SK-N-SH (cell line): Measurements from ENCODE around the gene PDZD2. TPM values are rescaled to one million over a fixed set of nuclear protein-coding genes. Genes with fewer than 3 reads are reported as not detected.

Experiments
- CTCF ChIA-PET: fragments of 300-600, 350-600 bp; formaldehyde crosslinking; extraction: SDS; loops from one replicate; lab custom pipeline; 2021; lab: Yijun Ruan, JAX
- POLR2A ChIA-PET: fragments of 350-600 bp; sonication (Branson Sonifier 250); formaldehyde crosslinking; extraction: SDS; loops from one replicate; lab custom pipeline; 2020; ENCODE audit warnings: antibody characterized with exemption, inconsistent platforms; lab: Yijun Ruan, JAX
- DNase-seq: peaks from one replicate; pipeline ENCODE4 v3.0.0; 2012
- H2AFZ ChIP-seq: fragments of 200-600 bp; sonication (generic); 2 replicates; pipeline ENCODE4 v1.8.1; 2016; ENCODE audit warnings: antibody characterized with exemption, mild to moderate bottlenecking, low read depth
- H3F3A ChIP-seq: fragments of 200-600 bp; sonication (generic); replicated peaks from 2 replicates; pipeline ENCODE3; 2016; ENCODE audit warnings: antibody characterized with exemption, mild to moderate bottlenecking; ENCODE audit not compliant: insufficient read depth
- H3K27ac ChIP-seq, 2 experiments: fragments of 200-500 bp in 1 of 2; fragments of 200-600 bp in 1 of 2; sonication (Bioruptor generic) in 1 of 2; sonication (generic), shearing (Covaris generic) in 1 of 2; 2 replicates each; pipeline versions ENCODE4 v1.5.1 to v1.6.1; 2014 to 2016; ENCODE audit warnings: low read depth in 2 of 2, inconsistent platforms in 1 of 2, low read length in 1 of 2, mild to moderate bottlenecking in 1 of 2, mixed read lengths in 1 of 2
- H3K27me3 ChIP-seq: fragments of 200-600 bp; sonication (generic), shearing (Covaris generic); 2 replicates; pipeline ENCODE4 v1.6.1; 2016; ENCODE audit warnings: mixed run types; ENCODE audit not compliant: insufficient read depth
- H3K36me3 ChIP-seq, 2 experiments: fragments of 200-500 bp in 1 of 2; fragments of 200-600 bp in 1 of 2; sonication (Bioruptor generic) in 1 of 2; sonication (generic) in 1 of 2; replicated peaks in 1 of 2; 2 replicates each; pipeline versions ENCODE3 to v1.5.1; 2014 to 2016; ENCODE audit warnings: low read length in 1 of 2, mild to moderate bottlenecking in 1 of 2; ENCODE audit not compliant: insufficient read depth in 2 of 2, control insufficient read depth in 1 of 2
- H3K4me1 ChIP-seq, 2 experiments: fragments of 200-500 bp in 1 of 2; fragments of 200-600 bp in 1 of 2; sonication (Bioruptor generic) in 1 of 2; sonication (generic), shearing (Covaris generic) in 1 of 2; 2 replicates each; pipeline versions ENCODE4 v1.5.1 to v1.6.1; 2014 to 2016; ENCODE audit warnings: low read depth in 1 of 2, low read length in 1 of 2, mixed run types in 1 of 2; ENCODE audit not compliant: insufficient read depth in 2 of 2, control insufficient read depth in 1 of 2
- H3K4me2 ChIP-seq: fragments of 200-600 bp; sonication (generic), shearing (Covaris generic); 2 replicates; pipeline ENCODE4 v1.6.1; 2017; ENCODE audit warnings: mixed run types
- H3K4me3 ChIP-seq, 2 experiments: fragments of 200-500 bp in 1 of 2; fragments of 200-600 bp in 1 of 2; sonication (Bioruptor generic) in 1 of 2; sonication (generic), shearing (Covaris generic) in 1 of 2; 2 replicates each; pipeline versions ENCODE4 v1.5.1 to v1.8.1; 2014 to 2016; ENCODE audit warnings: low read depth in 2 of 2, inconsistent platforms in 1 of 2, low read length in 1 of 2, mild to moderate bottlenecking in 1 of 2, mixed read lengths in 1 of 2, moderate library complexity in 1 of 2
- H3K79me2 ChIP-seq: fragments of 200-600 bp; sonication (generic); 2 replicates; pipeline ENCODE4 v1.8.1; 2017; ENCODE audit warnings: mild to moderate bottlenecking; ENCODE audit not compliant: insufficient read depth
- H3K9ac ChIP-seq: fragments of 200-600 bp; sonication (generic); 2 replicates; pipeline ENCODE4 v1.6.1; 2017; ENCODE audit warnings: mixed run types
- H3K9me2 ChIP-seq: fragments of 200-600 bp; sonication (generic); 2 replicates; pipeline ENCODE4 v1.6.1; 2017; ENCODE audit warnings: mixed run types
- H3K9me3 ChIP-seq: fragments of 200-600 bp; sonication (generic); 2 replicates; pipeline ENCODE4 v1.6.1; 2017; ENCODE audit warnings: mixed run types, mild to moderate bottlenecking, moderate library complexity
- H4K20me1 ChIP-seq: fragments of 200-600 bp; sonication (generic); 2 replicates; pipeline ENCODE4 v1.6.1; 2017; ENCODE audit warnings: mild to moderate bottlenecking, mixed run types; ENCODE audit not compliant: insufficient read depth
- CTCF ChIP-seq: fragments of 200-600 bp; sonication (generic); IDR thresholded peaks from 2 replicates; pipeline ENCODE4 v1.6.1; 2017; ENCODE audit warnings: antibody characterized with exemption, mild to moderate bottlenecking, moderate library complexity
- EZH2phosphoT487 ChIP-seq: fragments of 200-600 bp; sonication (generic); IDR thresholded peaks from 2 replicates; pipeline ENCODE4 v1.6.1; 2017; ENCODE audit warnings: low read depth, mixed run types, mild to moderate bottlenecking, antibody characterized with exemption, moderate library complexity, borderline replicate concordance
- MAX ChIP-seq: IDR thresholded peaks from 2 replicates; pipeline ENCODE4 v1.4.0; 2012; ENCODE audit warnings: low read depth
- MEF2A ChIP-seq: IDR thresholded peaks from 2 replicates; pipeline ENCODE4 v1.4.0; 2012; ENCODE audit warnings: low read depth, borderline replicate concordance
- MXI1 ChIP-seq: IDR thresholded peaks from 2 replicates; pipeline ENCODE4 v1.6.1; 2012; ENCODE audit warnings: mild to moderate bottlenecking, low read depth, low read length, improper control_type of control experiment
- NFIC ChIP-seq: IDR thresholded peaks from 2 replicates; pipeline ENCODE4 v1.4.0; 2012; ENCODE audit warnings: borderline replicate concordance
- POLR2AphosphoS5 ChIP-seq: IDR thresholded peaks from 2 replicates; pipeline ENCODE4 v1.6.1; 2012; ENCODE audit warnings: low read depth, low read length
- RFX5 ChIP-seq: IDR thresholded peaks from 2 replicates; pipeline ENCODE4 v1.6.1; 2012; ENCODE audit warnings: mild to moderate bottlenecking, improper control_type of control experiment, low read length
- RXRA ChIP-seq: IDR thresholded peaks from 2 replicates; pipeline ENCODE4 v1.4.0; 2012; ENCODE audit warnings: low read depth, mild to moderate bottlenecking, borderline replicate concordance
- TAF1 ChIP-seq: IDR thresholded peaks from 2 replicates; pipeline ENCODE4 v1.6.1; 2012; ENCODE audit warnings: low read depth, mild to moderate bottlenecking, low read length, moderate library complexity, borderline replicate concordance
- YY1 ChIP-seq: IDR thresholded peaks from 2 replicates; pipeline ENCODE4 v1.4.0; 2012; ENCODE audit warnings: low read depth, mild to moderate bottlenecking
- WGBS: methylation state at CpG from one replicate; pipeline ENCODE4 v1.1.6; 2017; ENCODE audit warnings: low lambda C conversion rate; 5-methylcytosine and 5-hydroxymethylcytosine counted together
- polyA plus RNA-seq, 3 experiments: library from polyadenylated mRNA; depleted of rRNA; stranded (reverse); fragments of >200 nt; gene quantifications; 2 replicates each; pipeline ENCODE4 v1.2.3, GENCODE V29; 2012
- TF ChIP-seq, protein P1 (sequence below): IDR thresholded peaks from 2 replicates; pipeline ENCODE4 v1.4.0; 2012; ENCODE audit warnings: low read depth, borderline replicate concordance
- TF ChIP-seq, protein P2 (sequence below): IDR thresholded peaks from 2 replicates; pipeline ENCODE4 v1.4.0; 2012; ENCODE audit warnings: low read depth, borderline replicate concordance

The PDZD2 gene
- polyA plus RNA-seq, 1 of the 3 experiments (the other 2 are of a cell fraction): 0.13 TPM

DNA sequence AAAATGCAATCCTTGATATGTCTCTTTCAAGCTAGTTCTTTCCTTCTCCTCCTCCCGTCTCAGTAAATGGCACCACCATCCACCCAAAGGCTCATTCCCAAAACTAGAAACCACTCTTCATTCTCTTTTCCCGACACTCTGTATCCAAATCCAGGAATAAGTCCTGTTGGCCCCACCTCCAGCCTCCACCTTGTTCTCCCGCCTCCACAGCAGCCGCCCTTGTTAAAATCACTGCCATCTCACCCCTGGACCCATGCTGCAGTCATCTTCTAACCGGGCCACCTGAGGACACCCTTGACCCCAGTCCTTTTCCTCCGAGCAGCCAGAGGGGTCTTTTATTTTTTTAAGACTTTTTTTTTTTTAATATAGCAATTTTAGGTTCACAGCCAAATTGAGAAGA, 9.4 kb downstream of the PDZD2 start:
- no peaks in the 10 kb centered on the region for H4K20me1 ChIP-seq
- no peak overlapping the region for H3K4me2 ChIP-seq
- no peaks in the 10 kb centered on the region for H3K79me2 ChIP-seq
- ChIA-PET POLR2A (no interaction called here), CTCF (no interaction called here)
- no peaks in the 10 kb centered on the region for H3K36me3 ChIP-seq
- no peaks in the 10 kb centered on the region for H3K9me3 ChIP-seq
- no peak overlapping the region for H3K9ac ChIP-seq
- H3F3A ChIP-seq: no peaks in the 10 kb centered on the region
- TF ChIP-seq YY1 (no peak), MAX (no peak), MXI1 (no peak), RFX5 (no peak)
- TF ChIP-seq, protein P1, sequence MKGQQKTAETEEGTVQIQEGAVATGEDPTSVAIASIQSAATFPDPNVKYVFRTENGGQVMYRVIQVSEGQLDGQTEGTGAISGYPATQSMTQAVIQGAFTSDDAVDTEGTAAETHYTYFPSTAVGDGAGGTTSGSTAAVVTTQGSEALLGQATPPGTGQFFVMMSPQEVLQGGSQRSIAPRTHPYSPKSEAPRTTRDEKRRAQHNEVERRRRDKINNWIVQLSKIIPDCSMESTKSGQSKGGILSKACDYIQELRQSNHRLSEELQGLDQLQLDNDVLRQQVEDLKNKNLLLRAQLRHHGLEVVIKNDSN: no peak
- TF ChIP-seq, all 33 proteins: peak for 0
- no peak for DNase-seq
- Histone ChIP-seq H3K27me3 (peaks cover 2% of the 10 kb centered on the region; the same call in 1 of the 2 replicates), H3K4me1 (no peaks in the 10 kb centered on the region), H3K4me3 (no peak overlapping the region), H3K9me2 (no peaks in the 10 kb centered on the region), H3K27ac (no peak overlapping the region), H2AFZ (no peak overlapping the region)
- WGBS: 55% methylated on average over 6 of the region's 6 CpGs

DNA sequence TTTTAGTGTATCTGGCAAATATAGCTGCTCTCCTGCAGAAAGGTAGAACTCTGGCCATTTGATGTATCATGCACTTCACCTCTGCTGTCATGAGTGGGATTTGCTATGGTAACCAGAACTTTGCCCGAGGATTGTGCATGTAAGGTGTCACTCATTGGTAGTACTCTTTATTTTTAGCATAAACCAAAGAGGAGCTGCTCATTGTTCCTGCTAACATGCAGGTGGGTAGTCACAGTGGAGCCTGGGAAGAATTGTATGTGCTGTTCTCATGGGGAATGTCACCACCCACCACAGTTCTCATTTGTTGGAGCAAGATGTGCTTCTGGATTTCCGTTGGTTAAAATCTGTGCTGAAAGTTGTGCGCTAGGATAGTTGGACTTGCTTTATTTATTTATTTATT, 12.3 kb downstream of the PDZD2 start:
- H4K20me1 ChIP-seq: no peaks in the 10 kb centered on the region
- H3K27ac ChIP-seq: no peak overlapping the region
- 76% methylated on average over 3 of the region's 3 CpGs for WGBS
- ChIA-PET CTCF (interaction anchor here (1.1 to 1.8 kb wide), 2 partner anchors 9 to 12 kb away, joined by 3 to 4 read pairs; partner anchors contain the start of gene PDZD2), POLR2A (no interaction called here)
- no peaks in the 10 kb centered on the region for H3K79me2 ChIP-seq
- H3K4me3 ChIP-seq: no peak overlapping the region
- no peaks in the 10 kb centered on the region for H3K9me3 ChIP-seq
- no peak for DNase-seq
- no peaks in the 10 kb centered on the region for H3K36me3 ChIP-seq
- H2AFZ ChIP-seq: no peak overlapping the region
- no peaks in the 10 kb centered on the region; the same call in 1 of the 2 replicates for H3K27me3 ChIP-seq
- no peak overlapping the region for H3K4me2 ChIP-seq
- H3F3A ChIP-seq: no peaks in the 10 kb centered on the region
- no peak for TF ChIP-seq MEF2A
- TF ChIP-seq, protein P2, sequence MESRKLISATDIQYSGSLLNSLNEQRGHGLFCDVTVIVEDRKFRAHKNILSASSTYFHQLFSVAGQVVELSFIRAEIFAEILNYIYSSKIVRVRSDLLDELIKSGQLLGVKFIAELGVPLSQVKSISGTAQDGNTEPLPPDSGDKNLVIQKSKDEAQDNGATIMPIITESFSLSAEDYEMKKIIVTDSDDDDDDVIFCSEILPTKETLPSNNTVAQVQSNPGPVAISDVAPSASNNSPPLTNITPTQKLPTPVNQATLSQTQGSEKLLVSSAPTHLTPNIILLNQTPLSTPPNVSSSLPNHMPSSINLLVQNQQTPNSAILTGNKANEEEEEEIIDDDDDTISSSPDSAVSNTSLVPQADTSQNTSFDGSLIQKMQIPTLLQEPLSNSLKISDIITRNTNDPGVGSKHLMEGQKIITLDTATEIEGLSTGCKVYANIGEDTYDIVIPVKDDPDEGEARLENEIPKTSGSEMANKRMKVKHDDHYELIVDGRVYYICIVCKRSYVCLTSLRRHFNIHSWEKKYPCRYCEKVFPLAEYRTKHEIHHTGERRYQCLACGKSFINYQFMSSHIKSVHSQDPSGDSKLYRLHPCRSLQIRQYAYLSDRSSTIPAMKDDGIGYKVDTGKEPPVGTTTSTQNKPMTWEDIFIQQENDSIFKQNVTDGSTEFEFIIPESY: no peak
- TF ChIP-seq EZH2phosphoT487: no peak
- no peak for TF ChIP-seq YY1
- TF ChIP-seq CTCF: no peak
- no peak for TF ChIP-seq RXRA
- TF ChIP-seq RFX5: no peak
- TF ChIP-seq POLR2AphosphoS5: no peak
- no peak for TF ChIP-seq NFIC
- TF ChIP-seq TAF1: no peak
- TF ChIP-seq, all 33 proteins: peak for 0
- H3K4me1 ChIP-seq: peaks cover 0 to 2% of the 10 kb centered on the region in 2 experiments; a peak in 1 of 4 replicates
- H3K9me2 ChIP-seq: no peaks in the 10 kb centered on the region
- H3K9ac ChIP-seq: no peak overlapping the region
